HG03521 (cell line): Measurements from ENCODE around the gene FAM193A.
"Not testable (repeated sequence)": the region's sequence is repeated elsewhere in the genome, so short reads cannot be mapped to it uniquely, and the experiment has no call there.

Experiments used
- ATAC-seq: cut with Tn5 transposase; IDR thresholded peaks from one replicate; pipeline ENCODE4 v1.9.1; 2021; ENCODE audit warnings: mild to moderate bottlenecking, moderate library complexity; ENCODE audit not compliant: unreplicated experiment

The FAM193A gene

GRCh38 chr4:2515830-2516550 lies 20.5 kb upstream of the FAM193A start:
- no peak for ATAC-seq

GRCh38 chr4:2516635-2517034 lies 19.8 kb upstream of the FAM193A start:
- no peak for ATAC-seq

- no peak for ATAC-seq
Observed at GRCh38 chr4:2526559-2526958, 9.9 kb upstream of the FAM193A start.

GRCh38 chr4:2534904-2535375 lies 1.5 kb upstream of the FAM193A start:
- ATAC-seq: no peak

- ATAC-seq: no peak
Observed at GRCh38 chr4:2535376-2536192, 863 bp upstream of the FAM193A start.

GRCh38 chr4:2537011-2537830 lies 774 bp downstream of the FAM193A start:
- peak; percentile 14 for ATAC-seq

- not testable (repeated sequence) for ATAC-seq
Observed at GRCh38 chr4:2543580-2544191, 7.2 kb downstream of the FAM193A start.

GRCh38 chr4:2545321-2546013 lies 9.0 kb downstream of the FAM193A start:
- no peak for ATAC-seq

- ATAC-seq: no peak
Observed at GRCh38 chr4:2546286-2546823, 9.9 kb downstream of the FAM193A start.

- not testable (repeated sequence) for ATAC-seq
Observed at GRCh38 chr4:2546961-2547691, 10.7 kb downstream of the FAM193A start.

GRCh38 chr4:2551118-2551517 lies 14.7 kb downstream of the FAM193A start:
- no peak for ATAC-seq

GRCh38 chr4:2552806-2553205 lies 16.4 kb downstream of the FAM193A start:
- no peak for ATAC-seq

- no peak for ATAC-seq
Observed at GRCh38 chr4:2558301-2558700, 21.9 kb downstream of the FAM193A start.

GRCh38 chr4:2560167-2560566 lies 23.7 kb downstream of the FAM193A start:
- no peak for ATAC-seq

- ATAC-seq: no peak
Observed at GRCh38 chr4:2565533-2565932, 29.1 kb downstream of the FAM193A start.

- ATAC-seq: no peak
Observed at GRCh38 chr4:2570036-2570435, 33.6 kb downstream of the FAM193A start.

GRCh38 chr4:2570551-2571222 lies 34.2 kb downstream of the FAM193A start:
- no peak for ATAC-seq

- no peak for ATAC-seq
Observed at GRCh38 chr4:2572076-2572475, 35.6 kb downstream of the FAM193A start.

- ATAC-seq: no peak
Observed at GRCh38 chr4:2572866-2573265, 36.4 kb downstream of the FAM193A start.
